ENCODE results near the gene CPZ.
"Not testable (repeated sequence)": the region's sequence is repeated elsewhere in the genome, so short reads cannot be mapped to it uniquely, and the experiment has no call there.

Gene CPZ

DNA sequence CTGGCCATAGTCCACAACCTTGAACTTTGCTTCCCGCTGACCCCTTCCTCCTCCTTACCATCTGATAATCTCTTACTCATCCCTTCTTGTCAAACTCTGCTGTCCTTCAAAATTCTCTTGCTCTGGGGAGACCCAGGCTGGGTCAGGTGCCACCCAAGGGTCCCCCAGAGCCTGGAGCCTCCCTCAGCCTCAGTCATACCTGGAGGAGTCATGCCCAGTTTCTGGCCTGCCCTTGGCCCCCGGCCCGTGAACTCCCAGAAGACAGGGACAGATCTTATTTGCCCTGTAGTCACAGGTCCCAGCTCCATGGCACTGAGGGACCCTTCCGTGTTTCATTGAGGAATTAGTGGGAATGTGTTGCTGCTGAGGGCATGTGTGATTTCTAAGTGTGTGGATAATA, 17.1 kb upstream of the CPZ start:
- Histone ChIP-seq H3K36me3 (ENCODE audit: insufficient read depth, low read length) (no peaks in the 10 kb centered on the region), H3F3A (ENCODE audit: insufficient read depth, low read length) (no peaks in the 10 kb centered on the region), H3K27me3 (ENCODE audit: insufficient read depth, low read length) (no peaks in the 10 kb centered on the region), H3K4me3 (ENCODE audit: low read depth, low read length, poor library complexity, severe bottlenecking) (no peak overlapping the region), H3K4me2 (ENCODE audit: low read length) (no peak overlapping the region), H3K27ac (ENCODE audit: low read depth, low read length, poor library complexity, severe bottlenecking) (no peak overlapping the region), H2AFZ (ENCODE audit: low read length) (no peak overlapping the region), H3K9ac (ENCODE audit: low read length) (no peak overlapping the region), H3K79me2 (ENCODE audit: insufficient read depth, low read length) (no peaks in the 10 kb centered on the region), H4K20me1 (ENCODE audit: insufficient read depth, low read length) (no peaks in the 10 kb centered on the region), H3K9me3 (ENCODE audit: low read length) (no peaks in the 10 kb centered on the region), H3K9me2 (ENCODE audit: low read depth, low read length) (no peaks in the 10 kb centered on the region), H3K4me1 (ENCODE audit: insufficient read depth, low read length, severe bottlenecking) (no peaks in the 10 kb centered on the region)
- no peak for TF ChIP-seq EZH2 (IDR thresholded peaks at IDR 0.05; ENCODE audit: borderline replicate concordance, low read length)

DNA sequence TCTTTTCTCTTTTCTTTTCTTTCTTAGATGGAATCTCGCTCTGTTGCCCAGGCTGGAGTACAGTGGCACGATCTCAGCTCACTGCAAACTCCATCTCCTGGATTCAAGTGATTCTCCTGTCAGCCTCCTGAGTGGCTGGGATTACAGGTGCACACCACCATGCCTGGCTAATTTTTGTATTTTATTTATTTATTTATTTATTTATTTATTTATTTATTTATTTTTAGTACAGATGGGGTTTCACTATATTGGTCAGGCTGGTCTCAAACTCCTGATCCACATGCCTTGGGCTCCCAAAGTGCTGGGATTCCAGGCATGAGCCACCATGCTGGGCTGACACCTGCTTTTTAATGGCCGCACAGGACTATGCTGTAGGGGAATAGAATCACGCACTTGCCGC, 16.0 kb upstream of the CPZ start:
- H3K9ac ChIP-seq (ENCODE audit: low read length); H3K4me3 ChIP-seq (ENCODE audit: low read depth, low read length, poor library complexity, severe bottlenecking); H3F3A ChIP-seq (ENCODE audit: insufficient read depth, low read length); H3K4me1 ChIP-seq (ENCODE audit: insufficient read depth, low read length, severe bottlenecking); H3K79me2 ChIP-seq (ENCODE audit: insufficient read depth, low read length); H3K36me3 ChIP-seq (ENCODE audit: insufficient read depth, low read length); H3K27me3 ChIP-seq (ENCODE audit: insufficient read depth, low read length); H3K9me2 ChIP-seq (ENCODE audit: low read depth, low read length); H3K27ac ChIP-seq (ENCODE audit: low read depth, low read length, poor library complexity, severe bottlenecking); H3K9me3 ChIP-seq (ENCODE audit: low read length); H3K4me2 ChIP-seq (ENCODE audit: low read length); H4K20me1 ChIP-seq (ENCODE audit: insufficient read depth, low read length); H2AFZ ChIP-seq (ENCODE audit: low read length): not testable (repeated sequence)

DNA sequence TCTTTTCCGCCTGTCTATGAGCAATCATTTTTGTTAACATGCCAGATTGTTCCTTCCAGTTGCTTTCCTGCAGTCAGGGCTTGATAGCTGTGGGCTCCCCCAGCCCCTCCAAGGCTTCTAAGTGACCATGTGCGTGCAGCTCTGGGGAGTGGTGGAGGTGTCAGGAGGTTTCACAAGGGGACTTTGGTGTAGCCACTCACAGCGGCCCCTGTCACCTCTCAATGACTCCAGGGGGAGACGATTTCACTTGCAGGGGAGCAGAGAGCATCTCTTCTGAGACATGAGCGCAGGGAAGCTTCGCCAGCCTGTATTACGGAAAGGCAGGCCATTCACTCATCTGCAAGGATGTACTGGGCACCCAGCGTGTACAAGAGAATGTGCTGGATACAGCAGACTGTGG, 15.5 kb upstream of the CPZ start:
- Histone ChIP-seq H3K27ac (ENCODE audit: low read depth, low read length, poor library complexity, severe bottlenecking) (no peak overlapping the region), H3K79me2 (ENCODE audit: insufficient read depth, low read length) (no peaks in the 10 kb centered on the region), H3K36me3 (ENCODE audit: insufficient read depth, low read length) (no peaks in the 10 kb centered on the region), H3K9me3 (ENCODE audit: low read length) (no peaks in the 10 kb centered on the region), H2AFZ (ENCODE audit: low read length) (no peak overlapping the region), H3K4me1 (ENCODE audit: insufficient read depth, low read length, severe bottlenecking) (no peaks in the 10 kb centered on the region), H3K27me3 (ENCODE audit: insufficient read depth, low read length) (no peaks in the 10 kb centered on the region), H3K9ac (ENCODE audit: low read length) (no peak overlapping the region), H3F3A (ENCODE audit: insufficient read depth, low read length) (no peaks in the 10 kb centered on the region), H3K4me3 (ENCODE audit: low read depth, low read length, poor library complexity, severe bottlenecking) (no peak overlapping the region), H3K9me2 (ENCODE audit: low read depth, low read length) (no peaks in the 10 kb centered on the region), H4K20me1 (ENCODE audit: insufficient read depth, low read length) (no peaks in the 10 kb centered on the region), H3K4me2 (ENCODE audit: low read length) (no peak overlapping the region)
- TF ChIP-seq EZH2 (IDR thresholded peaks at IDR 0.05; ENCODE audit: borderline replicate concordance, low read length), result no peak
- no peak for TF ChIP-seq CTCF (IDR thresholded peaks at IDR 0.05; ENCODE audit: low read length)

DNA sequence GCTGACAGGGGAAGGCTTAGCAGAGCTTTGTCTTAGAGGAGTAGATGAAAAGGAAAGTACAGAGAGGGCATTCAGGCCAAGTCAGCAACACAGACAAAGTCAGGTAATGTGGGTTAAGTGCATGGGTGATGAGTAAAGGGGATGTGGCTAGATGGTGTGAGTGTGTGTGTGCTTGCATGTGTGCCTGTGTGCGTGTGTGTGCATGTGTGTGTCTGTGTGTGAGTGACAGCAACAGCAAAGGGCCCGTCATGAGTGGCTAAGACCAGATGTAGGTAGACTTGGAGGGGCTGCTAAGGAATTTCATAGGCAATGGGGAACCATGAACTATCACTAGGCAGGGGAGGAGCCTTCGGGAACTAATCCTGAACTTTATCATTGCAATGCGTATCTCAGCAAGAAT, 14.6 kb upstream of the CPZ start:
- no peak overlapping the region for H3K9ac ChIP-seq (ENCODE audit: low read length)
- no peak overlapping the region for H3K4me2 ChIP-seq (ENCODE audit: low read length)
- no peaks in the 10 kb centered on the region for H3K9me3 ChIP-seq (ENCODE audit: low read length)
- TF ChIP-seq CTCF (IDR thresholded peaks at IDR 0.05; ENCODE audit: low read length), result no peak
- TF ChIP-seq EZH2 (IDR thresholded peaks at IDR 0.05; ENCODE audit: borderline replicate concordance, low read length), result no peak
- H3K27ac ChIP-seq (ENCODE audit: low read depth, low read length, poor library complexity, severe bottlenecking), result no peak overlapping the region
- H4K20me1 ChIP-seq (ENCODE audit: insufficient read depth, low read length), result no peaks in the 10 kb centered on the region
- no peaks in the 10 kb centered on the region for H3K27me3 ChIP-seq (ENCODE audit: insufficient read depth, low read length)
- H3K4me3 ChIP-seq (ENCODE audit: low read depth, low read length, poor library complexity, severe bottlenecking), result no peak overlapping the region
- no peak overlapping the region for H2AFZ ChIP-seq (ENCODE audit: low read length)
- no peaks in the 10 kb centered on the region for H3K79me2 ChIP-seq (ENCODE audit: insufficient read depth, low read length)
- no peaks in the 10 kb centered on the region for H3K36me3 ChIP-seq (ENCODE audit: insufficient read depth, low read length)
- H3K9me2 ChIP-seq (ENCODE audit: low read depth, low read length), result no peaks in the 10 kb centered on the region
- no peaks in the 10 kb centered on the region for H3K4me1 ChIP-seq (ENCODE audit: insufficient read depth, low read length, severe bottlenecking)
- H3F3A ChIP-seq (ENCODE audit: insufficient read depth, low read length), result no peaks in the 10 kb centered on the region

Measured in OCI-LY1 (cell line).